ENCODE data around the gene ATG4D. TPM values are rescaled to one million over a fixed set of nuclear protein-coding genes. Genes with fewer than 3 reads are reported as not detected.

Gene ATG4D
- total and polyA plus RNA-seq, 10 of the 15 experiments (the other 5 are each of a cell fraction or from before 2014, with no cell fraction given), result 0.39 to 28.7 (median 13.4) TPM

DNA sequence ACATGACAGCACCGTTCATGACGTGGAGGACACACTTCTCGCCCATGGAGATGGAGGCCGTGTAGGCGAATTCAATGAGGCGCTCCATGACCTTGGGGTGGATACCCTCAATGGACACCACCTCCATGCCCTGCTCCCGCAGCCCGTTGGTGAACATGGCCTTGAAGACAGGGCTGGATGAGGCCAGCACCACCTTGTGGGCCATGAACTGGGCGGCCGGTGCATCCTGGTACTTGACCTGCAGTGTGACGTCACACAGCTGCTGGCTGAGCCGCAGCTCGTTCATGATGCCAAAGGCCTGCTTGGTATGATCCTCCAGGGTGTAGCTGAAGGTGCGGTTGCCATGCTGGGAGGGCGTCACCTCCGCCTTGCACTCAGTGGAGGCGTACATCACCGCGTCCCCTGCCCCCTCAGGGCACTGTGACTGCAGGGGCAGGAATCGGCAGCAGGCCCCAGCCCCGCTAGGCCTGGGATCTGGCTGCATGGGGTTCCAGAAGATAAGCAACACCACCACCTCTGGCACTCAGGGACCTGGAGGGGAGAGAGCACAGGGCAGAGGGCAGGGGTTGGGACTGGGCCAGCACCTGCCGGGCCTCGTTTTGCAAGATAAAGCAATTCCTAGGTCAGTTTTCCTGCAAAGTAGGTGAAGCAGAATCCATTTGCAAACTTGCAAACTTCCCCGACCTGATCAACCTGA is 44.0 kb upstream of the ATG4D start:
- no TSS peak for BruUV-seq (replicated peaks)
- H3K9me3 ChIP-seq (replicated peaks; ENCODE audit: control insufficient read depth, insufficient read depth, low read length), result no peaks in the 10 kb centered on the region
- peak overlapping the region; percentile 28; the same call in 1 of the 2 replicates for H3K4me3 ChIP-seq
- POLR2A ChIA-PET, result interaction anchor here (0.5 to 0.6 kb wide), 2 partner anchors 68 to 300 kb away, joined by 3 read pairs; no protein-coding TSS in a partner anchor
- DNase-seq (ENCODE audit: low read depth, low spot score) (no peak), FAIRE-seq (no peak), ATAC-seq (no peak)
- CTCF ChIA-PET, result interaction anchor here (0.6 to 1.8 kb wide), 5 partner anchors 12 to 95 kb away, joined by 3 to 9 read pairs (median 4); no protein-coding TSS in a partner anchor
- intact Hi-C loops (cut with micrococcal nuclease; ENCODE audit: unreplicated experiment) (loop anchor here (5.0 to 10.0 kb wide), 2 partner anchors 95 to 153 kb away; partner anchors contain the start of genes CDC37 and ILF3), in situ Hi-C loops (cut with MboI) (no loop called here)
- H3K4me1 ChIP-seq (ENCODE audit: control insufficient read depth, insufficient read depth, low read length), result peaks cover 25% of the 10 kb centered on the region
- RAD21 ChIA-PET (ENCODE audit: unreplicated experiment), result no interaction called here
- peaks cover 10 to 32% of the 10 kb centered on the region in 2 experiments for H3K36me3 ChIP-seq (ENCODE audit: control insufficient read depth in 2 of 2, insufficient read depth in 2 of 2, low read length in 1 of 2)
- H3K27me3 ChIP-seq (replicated peaks in 1 of 2; ENCODE audit: control insufficient read depth in 2 of 2, insufficient read depth in 2 of 2, low read length in 1 of 2), result no peaks in the 10 kb centered on the region
- peaks cover 50% of the 10 kb centered on the region for H3K79me2 ChIP-seq (ENCODE audit: control insufficient read depth, insufficient read depth, low read length)
- WGBS (ENCODE audit: insufficient coverage, insufficient replicate concordance, low lambda C conversion rate, missing lambda C conversion rate), result 93% methylated on average over 24 of the region's 24 CpGs
- no peaks in the 10 kb centered on the region for H4K20me1 ChIP-seq (ENCODE audit: control insufficient read depth, insufficient read depth)
- H3K4me2 ChIP-seq (ENCODE audit: control insufficient read depth, insufficient read depth), result peak overlapping the region; percentile 27
- H3K27ac ChIP-seq (ENCODE audit: control insufficient read depth, insufficient read depth), result no peak overlapping the region
- H2AFZ ChIP-seq (ENCODE audit: control insufficient read depth, low read depth, low read length), result no peak overlapping the region
- TF ChIP-seq, protein P1, sequence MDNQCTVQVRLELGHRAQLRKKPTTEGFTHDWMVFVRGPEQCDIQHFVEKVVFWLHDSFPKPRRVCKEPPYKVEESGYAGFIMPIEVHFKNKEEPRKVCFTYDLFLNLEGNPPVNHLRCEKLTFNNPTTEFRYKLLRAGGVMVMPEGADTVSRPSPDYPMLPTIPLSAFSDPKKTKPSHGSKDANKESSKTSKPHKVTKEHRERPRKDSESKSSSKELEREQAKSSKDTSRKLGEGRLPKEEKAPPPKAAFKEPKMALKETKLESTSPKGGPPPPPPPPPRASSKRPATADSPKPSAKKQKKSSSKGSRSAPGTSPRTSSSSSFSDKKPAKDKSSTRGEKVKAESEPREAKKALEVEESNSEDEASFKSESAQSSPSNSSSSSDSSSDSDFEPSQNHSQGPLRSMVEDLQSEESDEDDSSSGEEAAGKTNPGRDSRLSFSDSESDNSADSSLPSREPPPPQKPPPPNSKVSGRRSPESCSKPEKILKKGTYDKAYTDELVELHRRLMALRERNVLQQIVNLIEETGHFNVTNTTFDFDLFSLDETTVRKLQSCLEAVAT (IDR thresholded peaks at IDR 0.05), result 0 out of 2 replicates have a peak, but pooled peaks have one; percentile 18
- no peak for TF ChIP-seq ZSCAN29 (IDR thresholded peaks at IDR 0.05)
- no peak overlapping the region for H3K9ac ChIP-seq (ENCODE audit: control insufficient read depth, insufficient read depth, low read length)
- SMC1A ChIA-PET (ENCODE audit: uncharacterized antibody, unreplicated experiment), result interaction anchor here (0.8 to 1.3 kb wide), 2 partner anchors 16 to 152 kb away, joined by 3 to 4 read pairs; no protein-coding TSS in a partner anchor

DNA sequence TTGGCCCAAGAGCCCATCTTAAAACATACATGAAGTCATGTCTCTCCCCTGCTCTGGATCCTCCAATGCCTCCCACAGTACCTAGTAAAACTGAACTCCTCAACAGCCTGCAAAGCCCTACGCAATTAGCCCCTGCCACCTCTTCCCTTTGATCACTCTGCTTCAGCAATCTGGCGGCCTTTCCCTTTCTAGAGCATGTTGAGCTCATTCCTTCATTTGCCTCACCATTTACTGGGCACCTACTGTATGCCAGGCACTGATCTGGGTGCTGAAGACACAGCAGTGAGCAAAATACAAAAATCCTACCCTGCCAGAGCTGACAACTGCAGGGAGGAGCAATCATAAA is 43.5 kb upstream of the ATG4D start:
- POLR2A ChIA-PET, result interaction anchor here (0.5 to 1.3 kb wide), 5 partner anchors 67 to 300 kb away, joined by 3 to 5 read pairs (median 3); no protein-coding TSS in a partner anchor
- Histone ChIP-seq H3K4me1 (ENCODE audit: control insufficient read depth, insufficient read depth, low read length) (peaks cover 25% of the 10 kb centered on the region), H3K4me3 (peak overlapping the region; percentile 28; the same call in 1 of the 2 replicates), H3K9ac (ENCODE audit: control insufficient read depth, insufficient read depth, low read length) (no peak overlapping the region), H3K27ac (ENCODE audit: control insufficient read depth, insufficient read depth) (no peak overlapping the region), H3K36me3 (ENCODE audit: control insufficient read depth in 2 of 2, insufficient read depth in 2 of 2, low read length in 1 of 2) (peaks cover 10 to 27% of the 10 kb centered on the region in 2 experiments), H3K79me2 (ENCODE audit: control insufficient read depth, insufficient read depth, low read length) (peaks cover 50% of the 10 kb centered on the region), H3K4me2 (ENCODE audit: control insufficient read depth, insufficient read depth) (0 out of 2 replicates have a peak overlapping the region, but pooled peaks have one; percentile 30), H4K20me1 (ENCODE audit: control insufficient read depth, insufficient read depth) (no peaks in the 10 kb centered on the region), H3K9me3 (replicated peaks; ENCODE audit: control insufficient read depth, insufficient read depth, low read length) (no peaks in the 10 kb centered on the region), H3K27me3 (replicated peaks in 1 of 2; ENCODE audit: control insufficient read depth in 2 of 2, insufficient read depth in 2 of 2, low read length in 1 of 2) (no peaks in the 10 kb centered on the region), H2AFZ (ENCODE audit: control insufficient read depth, low read depth, low read length) (no peak overlapping the region)
- BruUV-seq (replicated peaks), result TSS peak; percentile 48
- CTCF ChIA-PET, result interaction anchor here (1.2 to 1.8 kb wide), 4 partner anchors 11 to 84 kb away, joined by 3 to 9 read pairs (median 4); no protein-coding TSS in a partner anchor
- no peak for DNase-seq (ENCODE audit: low read depth, low spot score)
- no peak for FAIRE-seq
- intact Hi-C loops (cut with micrococcal nuclease; ENCODE audit: unreplicated experiment), result loop anchor here (5.0 to 10.0 kb wide), 2 partner anchors 95 to 152 kb away; partner anchors contain the start of genes CDC37 and ILF3
- RAD21 ChIA-PET (ENCODE audit: unreplicated experiment), result no interaction called here
- WGBS (ENCODE audit: insufficient coverage, insufficient replicate concordance, low lambda C conversion rate, missing lambda C conversion rate), result 80% methylated on average over 2 of the region's 2 CpGs
- SMC1A ChIA-PET (ENCODE audit: uncharacterized antibody, unreplicated experiment), result interaction anchor here (0.8 to 1.3 kb wide), 2 partner anchors 17 to 151 kb away, joined by 3 to 4 read pairs; no protein-coding TSS in a partner anchor
- no peak for ATAC-seq
- in situ Hi-C loops (cut with MboI), result no loop called here
- no peak for TF ChIP-seq ATF7 (IDR thresholded peaks at IDR 0.05; ENCODE audit: low read depth)
- no peak for TF ChIP-seq SREBF1 (IDR thresholded peaks at IDR 0.05; ENCODE audit: low read length)
- no peak for TF ChIP-seq POLR2AphosphoS5 (IDR thresholded peaks at IDR 0.05; ENCODE audit: low read length)
- no peak for TF ChIP-seq CHD1 (IDR thresholded peaks at IDR 0.05; ENCODE audit: low read depth, low read length)
- no peak for TF ChIP-seq CHD4 (IDR thresholded peaks at IDR 0.05)

Data from GM12878 (cell line).